HG03064 (cell line): ENCODE measurements around the gene KDM1B.
"Not testable (repeated sequence)": the region's sequence is repeated elsewhere in the genome, so short reads cannot be mapped to it uniquely, and the experiment has no call there.

ENCODE experiments used
- ATAC-seq: cut with Tn5 transposase; IDR thresholded peaks from one replicate; pipeline ENCODE4 v1.9.1; 2021; ENCODE audit warnings: low read depth; ENCODE audit not compliant: unreplicated experiment

The KDM1B gene

GRCh38 chr6:18186033-18186432, 30.8 kb downstream of the KDM1B start:
- no peak for ATAC-seq

DNA sequence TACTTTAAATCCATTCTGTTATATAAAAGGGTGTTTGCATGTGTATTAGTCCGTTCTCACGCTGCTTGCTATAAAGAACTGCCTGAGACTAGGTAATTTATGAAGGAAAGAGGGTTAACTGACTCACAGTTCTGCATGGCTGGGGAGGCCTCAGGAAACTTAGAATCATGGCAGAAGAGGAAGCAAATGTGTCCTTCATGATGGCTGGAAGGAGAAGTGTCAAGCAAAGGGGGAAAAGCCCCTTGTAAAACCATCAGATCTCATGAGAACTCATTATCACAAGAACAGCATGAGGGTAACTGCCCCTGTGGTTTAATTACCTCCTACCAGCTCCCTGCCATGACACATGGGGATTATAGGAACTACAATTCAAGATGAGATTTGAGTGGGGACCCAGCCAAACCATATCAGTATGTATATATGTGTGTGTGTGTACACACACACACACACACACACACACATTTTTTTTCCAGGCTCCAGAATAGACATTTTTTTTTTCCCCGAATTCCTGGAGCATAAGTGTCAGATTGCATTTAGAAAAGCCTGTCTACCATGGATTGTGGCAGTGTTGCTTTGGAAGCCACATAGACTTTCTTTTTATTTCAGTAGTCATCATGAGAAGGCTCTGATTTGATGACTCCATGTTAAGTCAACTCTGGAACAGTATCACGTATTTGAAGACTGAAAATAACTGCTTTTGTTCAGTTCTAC, 31.5 kb downstream of the KDM1B start:
- ATAC-seq = no peak

DNA sequence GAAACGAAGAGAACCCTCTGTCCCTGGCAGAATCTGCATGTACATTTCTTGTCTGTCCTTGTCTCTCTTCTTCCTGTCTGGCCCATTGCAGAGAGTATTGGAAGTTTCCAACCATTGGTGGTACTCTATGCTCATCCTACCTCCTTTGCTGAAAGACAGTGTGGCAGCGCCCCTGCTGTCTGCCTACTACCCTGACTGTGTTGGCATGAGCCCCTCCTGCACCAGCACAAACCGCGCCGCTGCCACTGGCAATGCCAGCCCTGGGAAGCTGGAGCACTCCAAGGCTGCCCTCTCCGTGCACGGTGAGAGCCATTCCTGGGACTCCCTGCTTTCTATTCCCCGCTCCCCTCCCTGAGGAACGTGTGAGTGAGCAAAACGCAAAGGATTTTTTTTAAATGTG, 32.5 kb downstream of the KDM1B start:
- ATAC-seq = no peak

- ATAC-seq = no peak
Measured at GRCh38 chr6:18189196-18189595, 34.0 kb downstream of the KDM1B start.

DNA sequence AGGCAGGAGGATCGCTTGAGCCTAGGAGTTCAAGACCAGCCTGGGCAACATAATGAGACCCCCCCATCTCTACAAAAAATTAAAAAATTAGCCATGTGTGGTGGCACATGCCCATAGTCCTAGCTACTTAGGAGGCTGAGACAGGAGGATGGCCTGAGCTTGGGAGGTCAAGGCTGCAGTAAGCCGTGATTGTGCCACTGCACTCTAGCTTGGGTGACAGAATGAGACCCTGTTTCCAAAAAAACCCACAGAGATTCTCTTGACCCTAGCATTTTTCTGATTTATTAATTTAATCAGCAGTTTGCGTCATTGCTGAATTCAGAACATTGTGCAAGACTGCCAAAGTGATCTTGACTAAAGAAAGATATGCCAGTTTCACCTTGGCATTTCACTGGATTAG, 36.8 kb downstream of the KDM1B start:
- ATAC-seq = no peak

DNA sequence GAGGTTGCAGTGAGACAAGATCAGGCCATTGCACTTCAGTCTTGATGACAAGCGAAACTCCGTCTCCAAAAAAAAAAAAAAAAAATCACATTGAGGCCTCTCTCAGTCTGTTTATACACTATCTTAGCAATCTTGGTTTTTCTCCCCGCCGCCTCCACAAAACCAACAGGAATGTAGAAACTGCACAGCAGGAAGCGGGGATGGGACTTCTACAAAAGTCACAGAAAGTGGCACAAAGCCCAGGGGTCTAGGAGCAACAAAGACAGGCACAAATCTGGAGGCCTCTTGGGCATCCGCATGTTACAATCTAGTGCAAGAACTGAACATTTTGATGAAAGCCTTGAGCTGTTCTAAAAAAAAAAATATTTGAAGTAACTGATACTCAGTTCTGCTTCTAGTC, 48.6 kb downstream of the KDM1B start:
- no peak for ATAC-seq

DNA sequence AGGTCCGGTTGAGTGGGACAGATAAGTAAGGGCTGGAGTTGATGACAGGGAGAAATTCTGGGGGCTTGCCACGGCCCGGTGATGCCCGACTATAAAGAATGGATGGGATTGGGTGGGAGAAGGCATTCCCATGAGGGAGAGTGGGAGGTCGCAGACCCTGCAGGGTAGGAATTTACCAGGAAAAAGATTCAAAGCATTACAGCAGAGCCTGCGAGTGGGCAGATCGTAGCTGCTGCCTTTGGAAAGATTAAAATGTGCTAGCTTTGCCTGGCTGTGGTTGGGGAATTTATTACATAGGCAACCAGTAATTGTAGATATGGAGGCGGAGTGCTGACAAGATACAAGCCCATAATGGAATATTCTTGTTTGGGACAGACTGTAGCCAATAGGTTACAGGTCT, 49.5 kb downstream of the KDM1B start:
- no peak for ATAC-seq

- ATAC-seq = no peak
Measured at GRCh38 chr6:18206591-18206990, 51.4 kb downstream of the KDM1B start.

GRCh38 chr6:18207438-18207837, 52.2 kb downstream of the KDM1B start:
- ATAC-seq = no peak

DNA sequence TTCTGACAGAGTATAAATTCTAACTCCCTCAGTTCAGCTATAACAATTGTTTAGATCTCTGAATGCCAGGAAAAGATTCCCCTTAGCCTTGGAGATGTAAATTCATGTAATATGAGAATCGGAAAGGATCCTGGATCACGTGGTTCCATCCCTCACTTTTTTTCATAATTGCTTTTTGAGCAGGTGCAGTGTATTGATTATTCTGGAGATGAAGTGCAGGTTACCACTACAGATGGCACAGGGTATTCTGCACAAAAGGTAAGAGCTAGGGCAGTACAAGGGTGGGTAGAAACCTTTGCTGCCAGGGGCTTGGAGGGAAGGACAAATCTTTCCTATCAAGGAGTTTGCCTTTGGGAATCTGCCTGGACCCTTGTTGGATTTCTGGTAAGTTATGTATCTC, 52.7 kb downstream of the KDM1B start:
- ATAC-seq = no peak

DNA sequence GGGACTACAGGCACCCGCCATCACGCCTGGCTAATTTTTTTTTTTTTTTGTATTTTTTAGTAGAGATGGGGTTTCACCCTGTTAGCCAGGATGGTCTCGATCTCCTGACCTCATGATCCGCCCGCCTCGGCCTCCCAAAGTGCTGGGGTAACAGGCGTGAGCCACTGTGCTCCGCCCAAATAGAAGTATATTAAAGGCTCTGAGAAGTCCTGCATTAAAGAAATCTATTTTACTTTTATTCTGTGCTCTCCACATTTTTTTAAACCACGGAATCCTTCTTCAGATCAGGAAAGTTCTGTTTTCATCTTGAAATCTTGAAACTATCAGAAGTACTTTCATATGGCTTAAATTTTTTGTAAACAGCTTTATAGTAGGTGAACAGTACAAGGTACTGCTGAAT, 53.6 kb downstream of the KDM1B start:
- not testable (repeated sequence) for ATAC-seq

DNA sequence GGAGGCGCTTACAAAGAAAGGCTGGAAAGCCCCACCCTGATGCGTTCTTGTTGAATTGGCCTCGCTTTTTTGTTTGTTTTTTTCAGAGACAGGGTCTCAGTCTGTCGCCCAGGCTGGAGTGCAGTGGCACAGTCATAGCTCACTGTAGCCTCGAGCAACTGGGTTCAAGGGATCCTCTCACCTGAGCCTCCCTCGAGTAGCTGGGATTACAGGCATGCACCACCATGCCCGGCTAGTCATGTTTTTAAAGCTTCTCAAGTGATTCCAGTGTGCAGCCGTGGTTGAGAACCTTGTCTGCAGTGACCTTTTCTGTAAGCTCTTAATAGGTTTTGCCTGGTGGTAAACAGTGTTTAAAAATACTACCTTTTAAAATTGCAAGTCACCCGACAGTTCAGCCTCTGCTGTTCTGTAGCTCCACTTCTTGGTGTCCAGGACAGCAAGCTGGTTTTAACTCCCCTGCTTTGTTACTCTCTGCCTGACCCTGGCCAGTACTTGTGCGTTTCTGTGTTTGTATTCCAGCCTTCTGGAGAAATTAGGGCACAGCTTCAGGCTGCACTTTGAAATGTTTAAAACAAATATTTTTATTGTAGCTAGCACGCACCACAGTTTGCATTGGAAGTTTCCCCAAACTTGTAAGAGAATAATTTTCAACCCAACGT, 54.4 kb downstream of the KDM1B start:
- no peak for ATAC-seq

- ATAC-seq = no peak
Measured at GRCh38 chr6:18210707-18211106, 55.5 kb downstream of the KDM1B start.

- peak; percentile 96 for ATAC-seq
Measured at GRCh38 chr6:18211338-18211737, 56.1 kb downstream of the KDM1B start.

GRCh38 chr6:18212231-18212630, 57.0 kb downstream of the KDM1B start:
- no peak for ATAC-seq

DNA sequence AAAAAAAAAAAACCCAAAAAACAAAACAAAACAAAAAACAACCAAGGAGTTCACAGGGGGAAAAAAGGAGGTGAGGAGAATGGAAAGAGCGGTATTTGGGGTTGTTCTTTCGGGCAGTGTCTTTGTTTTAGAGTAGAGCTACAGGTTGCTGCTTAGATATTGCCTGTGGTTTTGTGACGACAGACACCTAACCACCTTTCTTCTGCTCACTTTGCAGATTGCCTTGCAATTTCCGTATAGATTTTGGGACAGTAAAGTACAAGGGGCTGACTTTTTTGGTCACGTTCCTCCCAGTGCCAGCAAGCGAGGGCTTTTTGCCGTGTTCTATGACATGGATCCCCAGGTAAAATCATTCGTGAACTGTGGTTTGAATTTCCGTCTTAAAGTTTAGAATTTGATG, 58.2 kb downstream of the KDM1B start:
- ATAC-seq = no peak

DNA sequence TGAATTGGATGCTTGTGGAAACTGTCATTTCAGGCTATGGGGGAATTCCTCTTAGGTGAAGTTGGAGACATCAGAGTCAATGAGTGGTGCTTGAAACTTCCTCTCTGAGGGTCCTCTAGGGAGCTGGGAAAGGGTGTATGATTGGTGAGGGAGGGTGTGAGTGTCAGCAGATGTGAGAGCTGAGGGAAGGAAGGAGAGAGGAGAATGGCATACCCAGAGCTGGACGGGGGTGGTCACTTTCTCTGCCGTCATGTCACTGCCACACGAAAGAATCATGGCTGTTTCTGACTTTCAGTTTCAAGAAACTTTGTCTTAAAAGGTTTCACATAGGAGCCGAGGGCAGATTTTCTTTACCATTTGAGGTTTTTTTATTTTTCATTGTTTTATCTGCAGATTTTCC, 58.8 kb downstream of the KDM1B start:
- ATAC-seq = peak; percentile 31

GRCh38 chr6:18215436-18215835, 60.2 kb downstream of the KDM1B start:
- no peak for ATAC-seq

GRCh38 chr6:18216411-18216810, 61.2 kb downstream of the KDM1B start:
- no peak for ATAC-seq

DNA sequence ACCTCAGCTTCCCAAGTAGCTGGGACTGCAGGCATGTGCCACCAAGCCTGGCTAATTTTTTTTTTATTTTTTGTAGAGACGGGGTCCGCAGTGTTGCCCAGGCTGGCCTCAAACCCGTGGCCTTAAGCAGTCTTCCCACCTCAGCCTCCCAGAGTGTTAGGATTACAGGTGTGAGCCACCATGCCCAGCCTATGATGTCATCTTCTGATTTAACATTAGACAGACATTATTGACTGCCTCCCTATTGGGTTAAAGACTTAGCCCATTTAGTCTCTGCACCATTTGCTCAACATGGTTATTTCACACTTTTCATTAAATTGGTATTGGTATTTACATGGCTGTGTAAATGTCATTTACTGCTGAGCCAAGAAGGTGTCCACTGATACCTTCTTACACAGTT, 63.0 kb downstream of the KDM1B start:
- no peak for ATAC-seq

DNA sequence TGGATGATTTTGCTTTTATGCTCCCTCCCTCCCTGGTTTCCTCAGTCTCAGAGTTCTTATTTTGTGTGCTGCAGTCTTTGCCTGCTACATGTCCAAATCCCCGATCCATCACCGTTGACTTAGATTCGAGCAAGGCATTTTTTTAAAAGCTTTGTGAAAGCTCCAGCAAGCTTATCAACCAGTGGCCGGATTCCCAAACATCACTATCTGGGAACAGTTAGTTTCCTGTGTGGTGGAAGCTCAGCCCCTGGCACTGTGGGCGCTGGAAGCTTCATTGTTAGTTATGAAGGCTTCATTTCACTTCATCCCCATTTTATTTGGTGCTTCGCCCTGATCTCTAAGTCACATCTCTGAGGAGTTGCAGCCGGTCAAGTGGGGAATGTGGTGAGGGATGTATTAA, 64.4 kb downstream of the KDM1B start:
- ATAC-seq = no peak

GRCh38 chr6:18221288-18221615, 66.0 kb downstream of the KDM1B start:
- ATAC-seq = no peak
